GM18517 (cell line): ENCODE measurements around the gene REM2.
"Not testable (repeated sequence)": the region's sequence is repeated elsewhere in the genome, so short reads cannot be mapped to it uniquely, and the experiment has no call there.

Experiments
- ATAC-seq: cut with Tn5 transposase; IDR thresholded peaks from one replicate; pipeline ENCODE4 v1.9.1; 2021; ENCODE audit warnings: mild to moderate bottlenecking, moderate library complexity; ENCODE audit not compliant: unreplicated experiment

The REM2 gene

DNA sequence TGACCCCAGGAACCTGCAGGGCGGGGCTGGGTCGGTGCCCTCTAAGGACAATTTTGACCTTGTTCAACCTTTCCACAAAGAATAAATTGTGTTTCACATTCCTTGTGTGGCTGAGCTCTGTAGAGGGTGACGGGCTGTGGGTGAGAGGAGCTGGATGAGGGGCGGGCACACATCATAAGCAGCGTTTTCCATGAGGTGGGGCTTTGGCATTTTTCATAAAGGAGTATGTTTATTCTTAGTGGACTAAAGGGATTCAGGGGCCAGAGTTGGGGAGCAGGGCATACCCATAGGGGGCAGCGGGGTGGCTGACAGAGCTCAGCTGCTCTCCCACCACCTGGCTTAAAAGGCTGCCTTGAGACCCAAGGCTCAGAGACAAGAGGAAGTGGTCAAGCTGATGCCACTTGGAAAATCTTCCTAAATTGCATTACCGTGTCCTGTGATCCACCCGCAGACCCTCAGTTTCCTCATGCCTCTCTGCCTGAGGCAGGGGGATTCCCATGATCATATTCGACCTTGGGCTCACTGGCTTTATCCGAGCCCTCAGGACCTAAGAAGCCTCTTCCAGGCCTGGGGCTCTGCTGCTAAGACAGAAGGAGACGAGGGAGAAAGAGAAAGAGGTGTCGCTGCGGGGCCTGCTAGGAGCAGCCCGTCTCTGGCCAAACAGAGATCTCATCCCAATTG, 35.2 kb upstream of the REM2 start:
- no peak for ATAC-seq

DNA sequence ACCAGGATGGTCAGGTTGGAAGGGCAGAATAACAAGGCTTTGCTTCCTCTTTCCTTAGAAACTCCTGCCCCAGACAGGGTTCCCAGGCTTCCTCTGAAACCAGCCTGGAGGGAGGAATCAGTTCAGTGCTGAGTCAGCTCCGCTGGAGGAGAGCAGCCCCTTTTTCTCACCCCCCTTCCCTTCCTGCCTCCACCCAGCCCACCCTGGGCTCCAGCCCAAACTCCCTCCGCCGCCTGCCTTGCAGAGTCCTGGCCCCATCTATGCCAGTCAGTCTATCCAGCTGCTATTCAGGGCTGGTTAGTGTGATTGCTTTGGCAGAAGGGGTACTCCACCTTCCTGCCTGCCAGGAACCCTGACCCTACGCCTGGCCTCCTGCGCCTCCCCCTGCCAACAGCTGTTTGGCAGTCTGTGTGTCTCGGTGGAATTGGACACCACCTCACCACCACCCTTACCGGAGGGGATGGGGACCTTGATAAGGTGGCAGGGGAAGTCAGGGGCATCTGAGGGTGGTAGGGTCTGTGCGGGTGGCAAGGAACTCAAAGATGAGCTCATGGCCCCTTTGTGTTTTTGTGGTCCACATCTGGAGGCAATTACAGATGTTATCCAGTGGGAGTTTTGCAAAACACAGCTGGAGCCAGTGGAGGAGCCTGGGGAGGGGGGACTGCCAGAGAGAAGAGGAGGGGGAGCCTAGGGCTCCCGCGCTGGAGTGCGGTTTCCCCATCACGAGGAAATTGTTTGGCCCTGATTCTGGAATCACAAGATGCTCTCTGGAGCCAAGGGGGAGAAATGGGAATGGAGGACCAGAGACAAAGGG, 34.5 kb upstream of the REM2 start:
- no peak for ATAC-seq

DNA sequence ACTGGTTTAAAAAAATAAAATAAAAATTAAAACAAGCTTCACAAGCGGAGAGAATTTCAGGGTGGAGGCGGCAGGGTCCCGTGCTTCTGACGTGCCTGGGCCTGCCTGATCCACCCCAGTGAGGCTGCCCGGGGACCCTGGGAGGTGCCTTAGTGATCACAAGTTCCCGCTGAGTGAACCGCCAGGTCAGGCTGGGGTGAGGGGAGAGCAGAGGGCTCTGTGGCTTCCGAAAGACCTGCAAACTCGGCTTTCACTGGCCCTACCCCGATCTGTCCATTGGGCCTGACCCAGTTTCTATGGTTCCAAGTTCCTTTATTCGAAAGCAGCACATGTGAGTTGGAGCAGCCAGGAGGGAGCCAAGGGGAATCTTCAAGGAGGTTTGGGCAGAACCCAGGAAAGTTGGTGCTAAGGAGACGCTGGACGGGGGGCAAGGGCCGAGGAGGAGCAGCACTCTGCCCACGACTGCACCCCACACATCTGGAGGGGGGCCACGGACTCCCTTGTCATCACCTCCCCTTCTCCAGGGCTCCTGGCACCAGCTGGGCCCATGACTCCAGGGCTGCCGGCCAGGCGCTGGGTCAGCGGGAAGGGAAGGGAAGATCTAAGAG, 33.7 kb upstream of the REM2 start:
- no peak for ATAC-seq

DNA sequence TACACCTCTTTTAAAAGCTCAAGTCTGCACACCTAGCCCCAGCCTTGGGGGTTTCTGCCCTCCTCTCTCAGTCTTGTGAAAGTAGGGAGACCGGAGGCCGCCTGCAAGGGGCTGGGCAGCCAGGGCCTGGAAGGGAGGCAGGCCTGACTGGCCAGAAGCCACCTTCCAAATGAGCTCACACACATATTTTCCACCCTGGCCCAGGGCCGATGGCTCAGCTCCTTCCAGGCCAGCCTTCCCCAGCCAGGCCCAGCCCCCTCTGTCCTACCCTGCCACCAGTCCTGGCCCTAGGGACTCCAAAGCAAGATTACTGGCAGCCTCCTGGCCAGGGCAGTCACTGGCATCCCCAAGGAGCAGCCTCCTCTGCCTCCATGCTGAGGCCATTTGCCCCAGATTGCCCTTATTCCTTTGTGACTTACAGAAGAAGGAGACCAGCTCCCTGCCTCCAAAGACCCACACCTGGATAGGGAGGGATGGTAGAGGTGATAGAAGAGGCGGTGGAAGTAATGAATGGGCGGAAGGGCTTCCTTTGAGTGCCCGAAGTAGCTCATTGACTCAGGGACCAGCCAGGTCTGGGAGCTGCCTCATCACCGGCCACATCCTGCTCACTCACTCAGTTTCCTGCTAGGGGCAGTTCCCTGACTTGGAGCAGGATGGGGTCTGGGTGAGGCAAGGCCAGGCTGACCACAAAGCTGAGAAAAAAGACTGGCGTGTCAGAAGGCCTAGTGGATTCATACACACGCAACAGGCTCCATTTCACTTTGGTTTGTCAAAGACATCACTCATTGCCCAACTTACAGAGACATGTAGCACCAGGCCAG, 31.9 kb upstream of the REM2 start:
- ATAC-seq, result no peak

DNA sequence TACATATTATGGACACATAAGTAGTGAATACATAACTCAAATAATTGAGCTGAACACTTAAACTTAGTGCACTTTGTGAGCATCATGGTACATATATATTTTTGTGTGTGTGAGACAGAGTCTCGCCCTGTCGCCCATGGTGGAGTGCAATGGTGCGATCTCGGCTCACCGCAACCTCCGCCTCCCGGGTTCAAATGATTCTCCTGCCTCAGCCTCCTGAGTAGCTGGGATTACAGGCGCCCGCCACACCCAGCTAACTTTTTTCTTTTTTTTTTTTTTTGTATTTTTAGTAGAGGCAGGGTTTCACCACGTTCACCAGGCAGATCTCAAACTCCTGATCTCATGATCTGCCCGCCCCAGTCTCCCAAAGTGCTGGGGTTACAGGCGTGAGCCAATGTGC, 30.8 kb upstream of the REM2 start:
- ATAC-seq, result not testable (repeated sequence)

DNA sequence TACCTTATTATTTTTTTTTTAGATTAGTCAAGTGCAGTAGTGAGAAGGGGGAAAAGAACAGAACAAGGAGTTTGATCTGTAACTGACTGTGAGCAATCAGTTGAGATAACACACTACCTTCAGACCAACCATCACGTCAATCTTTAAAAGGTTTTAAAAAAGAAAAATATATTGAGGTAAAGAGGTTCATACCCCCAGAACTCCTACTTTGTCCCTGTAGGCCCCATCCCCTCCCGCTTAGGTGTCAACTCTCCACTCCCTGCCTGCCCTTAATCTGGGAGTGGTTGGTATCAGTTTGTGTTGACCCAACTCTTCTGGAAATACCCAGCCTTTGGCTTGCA, 30.5 kb upstream of the REM2 start:
- no peak for ATAC-seq

DNA sequence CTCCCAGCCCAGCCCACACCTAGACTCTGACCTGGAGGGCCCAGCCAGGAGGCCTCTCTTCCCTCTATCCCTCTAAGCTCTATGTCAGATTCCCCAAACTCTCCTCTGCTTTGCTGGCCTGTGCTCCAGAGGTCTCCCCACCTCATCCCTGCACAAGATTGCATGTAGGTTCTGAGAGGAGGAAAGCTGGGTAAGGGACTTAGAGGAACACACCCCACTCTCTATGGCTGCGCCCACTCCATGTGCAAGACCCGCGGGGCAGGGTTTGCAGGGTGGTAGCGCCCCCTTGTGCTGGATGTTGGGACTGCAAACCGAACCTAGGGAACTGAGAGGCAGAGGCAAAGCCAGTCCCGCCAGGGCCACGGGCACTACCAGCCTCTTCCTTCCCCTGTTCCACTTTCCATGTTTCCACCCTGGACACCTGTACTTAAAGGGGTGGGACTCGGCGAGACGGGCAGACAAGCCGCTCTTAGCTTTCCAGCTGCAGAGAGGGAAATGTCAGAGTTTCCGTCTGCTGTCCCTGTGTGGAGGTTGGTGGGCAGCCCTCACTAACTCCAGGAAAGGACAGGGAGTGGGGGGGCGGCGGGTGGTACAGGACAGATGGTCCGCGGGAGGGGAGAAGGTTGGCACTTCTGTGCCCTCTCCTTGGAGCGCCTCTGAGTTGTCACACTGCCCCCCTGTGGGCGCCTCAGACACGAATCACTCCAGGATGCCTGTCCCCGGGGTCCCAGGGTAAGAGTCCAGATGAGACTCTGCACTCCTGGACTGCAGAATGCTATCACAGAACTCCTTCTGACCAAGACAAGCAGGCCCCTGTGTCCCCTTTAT, 29.9 kb upstream of the REM2 start:
- ATAC-seq, result peak; percentile 63

DNA sequence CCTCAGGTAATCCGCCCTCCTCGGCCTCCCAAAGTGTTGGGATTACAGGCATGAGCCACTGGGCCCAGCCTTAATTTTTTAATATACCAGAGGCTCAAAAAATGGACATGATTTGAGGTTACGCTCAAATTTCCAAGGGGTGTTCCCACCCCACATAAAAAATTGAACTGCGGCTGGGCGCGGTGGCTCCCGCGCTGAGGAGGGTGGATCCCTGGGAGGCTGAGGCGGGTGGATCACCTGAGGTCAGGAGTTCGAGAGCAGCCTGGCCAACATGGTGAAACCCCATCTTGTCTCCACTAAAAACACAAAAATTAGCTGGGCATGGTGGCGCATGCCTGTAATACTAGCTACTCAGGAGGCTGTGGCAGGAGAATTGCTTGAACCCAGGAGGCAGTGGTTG, 28.7 kb upstream of the REM2 start:
- ATAC-seq, result not testable (repeated sequence)

DNA sequence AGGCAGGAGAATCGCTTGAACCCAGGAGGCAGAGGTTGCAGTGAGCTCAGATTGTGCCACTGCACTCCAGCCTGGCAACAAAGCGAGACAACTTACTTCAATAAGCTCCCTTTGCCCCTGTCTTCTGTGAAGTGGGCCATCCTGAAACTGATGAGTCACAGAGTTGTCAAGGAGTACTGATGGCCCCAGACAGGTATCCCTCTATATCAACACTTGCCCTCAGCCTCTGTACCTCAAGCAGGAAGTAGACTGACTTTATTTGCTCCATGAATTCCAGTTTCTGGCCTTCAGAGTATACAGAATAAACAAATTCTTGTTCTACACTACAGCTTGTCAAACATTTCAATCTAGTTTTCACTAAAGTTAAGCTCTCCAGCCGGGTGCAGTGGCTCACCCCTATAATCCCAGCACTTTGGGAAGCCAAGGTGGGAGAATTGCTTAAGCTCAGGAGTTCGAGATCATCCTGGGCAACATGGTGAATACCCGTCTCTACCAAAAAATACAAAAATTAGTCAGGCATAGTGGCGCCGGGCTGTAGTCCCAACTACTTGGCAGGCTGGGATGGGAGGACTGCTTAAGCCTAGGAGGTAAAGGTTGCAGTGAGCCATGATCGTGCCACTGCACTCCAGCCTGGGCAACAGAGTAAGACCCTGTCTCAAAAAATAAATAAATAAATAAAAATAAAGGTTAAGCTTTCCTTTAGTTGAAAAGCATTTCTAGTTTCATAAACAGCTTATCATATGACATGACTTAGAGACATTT, 27.9 kb upstream of the REM2 start:
- no peak for ATAC-seq

DNA sequence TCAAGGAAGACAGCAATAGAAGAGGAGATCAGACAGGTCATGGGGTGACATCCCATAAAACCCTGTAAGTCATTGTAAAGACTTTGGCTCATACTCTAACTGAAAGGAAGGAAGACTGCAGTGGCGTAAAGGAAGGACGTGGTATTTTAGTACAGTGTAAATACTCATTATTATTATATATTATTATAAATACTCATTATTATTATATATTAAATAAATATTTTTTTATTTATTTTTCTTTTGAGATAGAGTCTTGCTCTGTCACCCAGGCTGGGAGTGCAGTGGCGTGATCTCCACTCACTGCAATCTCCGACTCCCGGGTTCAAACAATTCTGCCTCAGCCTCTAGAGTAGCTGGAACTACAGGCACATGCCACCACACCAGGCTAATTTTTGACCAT, 26.6 kb upstream of the REM2 start:
- no peak for ATAC-seq

DNA sequence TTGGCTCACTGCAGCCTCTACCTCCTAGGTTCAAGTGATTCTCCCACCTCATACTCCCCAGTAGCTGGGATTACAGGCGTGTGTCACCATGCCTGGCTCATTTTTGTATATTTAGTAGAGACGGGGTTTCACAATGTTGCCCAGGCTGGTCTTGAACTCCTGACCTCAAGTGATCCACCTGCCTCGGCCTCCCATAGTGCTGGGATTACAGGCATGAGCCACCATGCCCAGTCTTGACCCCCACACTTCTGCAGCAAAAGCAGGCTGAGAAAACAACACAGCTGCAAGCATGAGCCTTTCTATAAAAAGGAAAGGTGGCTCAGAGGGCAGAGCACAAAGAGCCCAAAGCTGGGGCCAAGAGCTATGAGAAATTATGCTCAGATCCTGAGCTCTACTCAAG, 22.6 kb upstream of the REM2 start:
- ATAC-seq, result not testable (repeated sequence)

DNA sequence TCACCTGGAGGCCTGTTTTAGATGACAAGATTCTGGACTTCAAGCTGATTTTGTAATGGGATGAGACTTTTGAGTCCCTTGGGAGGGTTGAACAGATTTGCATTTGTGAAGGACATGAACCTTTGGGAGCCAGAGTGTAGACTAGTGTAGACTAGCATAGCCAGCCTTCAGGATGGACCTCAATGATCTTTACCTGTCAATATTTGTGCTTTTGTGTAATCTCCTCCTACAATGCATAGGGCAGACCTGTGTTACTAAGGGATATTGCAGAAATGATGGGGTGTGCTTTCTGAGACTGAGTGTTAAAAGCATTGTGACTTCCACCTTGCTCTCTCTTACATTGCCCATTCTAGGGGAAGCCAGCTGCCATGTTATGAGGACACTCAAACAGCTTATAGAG, 21.4 kb upstream of the REM2 start:
- no peak for ATAC-seq

DNA sequence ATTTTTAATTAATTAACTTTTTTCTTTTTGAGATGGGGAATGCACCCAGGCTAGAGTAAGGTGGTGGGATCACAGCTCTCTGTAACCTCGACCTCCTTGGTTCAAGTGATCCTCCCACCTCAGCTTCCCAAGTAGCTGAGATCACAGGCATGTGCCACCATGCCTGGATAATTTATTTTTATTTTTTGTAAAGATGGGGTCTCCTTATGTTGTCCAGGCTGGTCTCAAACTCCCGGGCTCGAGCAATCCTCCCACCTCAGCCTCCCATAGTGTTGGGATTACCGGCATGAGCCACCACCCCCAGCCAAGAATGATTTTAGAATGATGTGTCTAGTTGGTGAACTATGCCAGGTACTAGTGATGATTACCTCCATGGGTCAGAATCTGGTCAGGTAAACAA, 18.0 kb upstream of the REM2 start:
- no peak for ATAC-seq

DNA sequence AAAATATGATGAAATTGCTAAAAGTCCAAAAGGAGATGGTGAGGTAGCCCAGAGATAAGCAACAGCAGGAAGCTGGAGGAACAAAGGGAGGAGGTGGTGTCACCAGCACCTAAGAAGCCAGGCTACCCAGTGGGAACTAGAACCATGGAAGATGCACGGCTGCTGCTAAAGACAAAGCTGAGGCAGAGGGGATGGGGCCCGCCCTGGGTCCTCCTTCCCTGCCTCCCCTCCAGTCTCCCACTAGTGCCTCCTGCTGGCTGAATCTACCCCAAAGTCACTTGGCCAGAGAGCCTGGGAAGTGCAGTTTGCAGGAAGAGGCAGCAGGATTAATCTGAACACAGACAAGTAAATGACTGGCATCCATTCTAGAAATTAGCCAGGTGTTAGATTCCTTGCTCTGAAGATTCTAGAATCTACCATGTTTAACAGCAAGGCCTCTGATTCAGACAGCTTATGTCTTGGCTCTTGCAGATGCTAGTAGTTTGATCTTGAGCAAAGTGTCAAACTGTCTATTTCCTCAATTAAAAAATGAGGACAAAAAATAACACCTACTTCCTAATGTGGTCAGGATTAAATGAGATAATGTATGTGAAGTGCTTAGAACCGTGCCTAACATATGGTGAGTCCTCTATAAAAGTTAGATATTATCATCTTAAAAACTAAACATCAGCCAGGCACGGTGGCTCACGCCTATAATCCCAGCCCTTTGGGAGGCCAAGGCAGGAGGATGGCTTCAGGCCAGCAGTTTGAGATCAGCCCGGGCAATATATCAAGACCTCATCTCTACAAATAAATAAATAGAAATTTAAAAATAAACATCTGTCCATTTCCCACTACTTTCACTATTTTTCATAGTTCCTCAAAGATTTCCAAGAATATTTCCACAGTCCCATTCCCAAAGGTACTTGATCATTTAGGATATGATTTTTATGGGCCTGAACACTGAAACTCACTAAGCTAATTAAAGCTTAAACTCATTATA, 17.3 kb upstream of the REM2 start:
- ATAC-seq, result no peak

DNA sequence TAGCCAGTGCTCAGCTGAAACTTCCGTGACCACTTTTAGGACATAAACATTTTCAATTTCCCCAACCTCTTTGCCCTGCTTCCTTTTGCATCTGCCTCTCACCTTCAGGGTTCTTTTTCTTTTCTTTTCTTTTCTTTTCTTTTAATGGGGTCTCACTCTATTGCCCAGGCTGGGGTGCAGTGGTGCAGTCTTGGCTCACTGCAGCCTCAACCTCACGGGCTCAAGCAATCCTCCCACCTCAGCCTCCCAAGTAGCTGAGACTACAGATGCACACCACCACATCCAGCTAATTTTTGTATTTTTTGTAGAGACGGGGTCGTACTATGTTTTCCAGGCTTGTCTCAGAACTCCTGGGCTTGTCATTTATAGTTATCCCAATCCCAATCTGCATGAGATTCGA, 16.1 kb upstream of the REM2 start:
- ATAC-seq, result no peak

DNA sequence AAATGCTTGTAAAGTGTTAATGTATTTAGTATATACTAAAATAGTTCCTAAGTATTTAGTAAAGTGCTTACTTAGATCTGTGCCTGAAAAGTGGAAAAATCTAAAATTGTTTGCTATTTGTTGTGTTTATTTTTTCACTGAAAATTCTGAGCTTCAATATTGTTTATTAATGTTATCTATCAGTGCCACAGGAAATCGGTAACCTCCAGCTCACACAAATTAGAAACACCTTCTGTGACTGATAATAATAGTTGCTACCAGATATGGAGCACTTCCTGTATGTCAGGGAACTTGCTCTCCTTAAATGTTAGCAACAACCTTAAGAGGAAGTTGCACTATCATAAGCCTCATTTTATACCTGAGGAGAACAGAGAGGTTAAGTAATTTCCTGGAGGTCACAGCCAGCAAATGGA, 12.2 kb upstream of the REM2 start:
- ATAC-seq, result peak; percentile 49

DNA sequence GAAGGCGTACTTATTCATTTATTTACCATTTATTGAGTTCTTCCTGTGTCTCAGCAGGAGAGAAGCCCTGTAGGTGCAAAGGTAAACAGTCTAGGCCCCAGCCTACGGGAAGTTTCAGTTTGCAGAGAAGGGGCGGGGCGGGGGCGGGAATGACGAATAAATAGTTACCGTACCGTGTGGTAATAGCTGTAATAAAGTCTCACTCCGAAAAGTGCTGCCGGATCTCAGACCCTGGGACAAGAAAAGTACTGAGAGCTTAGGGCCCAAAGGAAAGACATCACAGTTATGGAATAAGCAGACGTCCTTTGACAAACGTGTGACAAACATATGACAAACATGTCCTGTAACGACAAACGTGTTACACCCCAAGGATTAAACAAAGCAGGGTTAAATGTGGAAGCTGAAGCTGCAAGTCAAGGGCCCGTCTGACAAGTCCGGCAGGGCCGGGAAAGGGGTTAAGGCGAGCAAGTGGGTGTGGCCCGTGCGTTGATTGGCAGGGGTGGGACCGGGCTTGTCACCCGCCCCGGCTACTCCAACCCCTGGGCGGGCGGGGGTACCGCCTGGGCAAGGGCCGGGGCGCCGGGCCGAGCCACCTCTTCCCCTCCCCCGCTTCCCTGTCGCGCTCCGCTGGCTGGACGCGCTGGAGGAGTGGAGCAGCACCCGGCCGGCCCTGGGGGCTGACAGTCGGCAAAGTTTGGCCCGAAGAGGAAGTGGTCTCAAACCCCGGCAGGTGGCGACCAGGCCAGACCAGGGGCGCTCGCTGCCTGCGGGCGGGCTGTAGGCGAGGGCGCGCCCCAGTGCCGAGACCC, 11.6 kb upstream of the REM2 start, which contains the start of gene LRP10:
LRP10 (plus strand) TSS at position 517 of the 809 bp plus-strand sequence. CDS start 564 bp downstream, outside the sequence.
- ATAC-seq, result peak; percentile 73
